ENCODE measurements around the gene DYSF.

DYSF gene

GRCh38 chr2:71559828-71560637 is 106.7 kb downstream of the DYSF start:
- no peak for DNase-seq (ENCODE audit: low spot score)
- POLR2A ChIA-PET (ENCODE audit: low non-redundant PET): no interaction called here
- CTCF ChIA-PET: no interaction called here
- TF ChIP-seq CTCF (conservative IDR thresholded peaks at IDR 0.05; ENCODE audit: low read depth): no peak
- H3K27ac ChIP-seq: no peak overlapping the region

GRCh38 chr2:71560638-71561011 is 107.3 kb downstream of the DYSF start:
- ChIA-PET CTCF (no interaction called here), POLR2A (ENCODE audit: low non-redundant PET) (no interaction called here)
- TF ChIP-seq CTCF (conservative IDR thresholded peaks at IDR 0.05; ENCODE audit: low read depth): no peak
- H3K27ac ChIP-seq: no peak overlapping the region
- no peak for DNase-seq (ENCODE audit: low spot score)

- ChIA-PET CTCF (no interaction called here), POLR2A (ENCODE audit: low non-redundant PET) (no interaction called here)
- TF ChIP-seq CTCF (conservative IDR thresholded peaks at IDR 0.05; ENCODE audit: low read depth): no peak
- H3K27ac ChIP-seq: no peak overlapping the region
- DNase-seq (ENCODE audit: low spot score): no peak
Measured at GRCh38 chr2:71561441-71562267, 108.3 kb downstream of the DYSF start.

- DNase-seq (ENCODE audit: low spot score): no peak
- H3K27ac ChIP-seq: no peak overlapping the region
- no peak for TF ChIP-seq CTCF (conservative IDR thresholded peaks at IDR 0.05; ENCODE audit: low read depth)
- POLR2A ChIA-PET (ENCODE audit: low non-redundant PET): no interaction called here
- CTCF ChIA-PET: no interaction called here
Measured at GRCh38 chr2:71562518-71562917, 109.2 kb downstream of the DYSF start.

- ChIA-PET POLR2A (ENCODE audit: low non-redundant PET) (no interaction called here), CTCF (no interaction called here)
- DNase-seq (ENCODE audit: low spot score): no peak
- TF ChIP-seq CTCF (conservative IDR thresholded peaks at IDR 0.05; ENCODE audit: low read depth): no peak
- H3K27ac ChIP-seq: no peak overlapping the region
Measured at GRCh38 chr2:71563872-71564271, 110.5 kb downstream of the DYSF start.

- CTCF ChIA-PET: interaction anchor here (0.5 kb wide), 1 partner anchor 46 kb away, joined by 3 read pairs; no protein-coding TSS in a partner anchor
- H3K27ac ChIP-seq: no peak overlapping the region
- no peak for DNase-seq (ENCODE audit: low spot score)
- POLR2A ChIA-PET (ENCODE audit: low non-redundant PET): no interaction called here
- no peak for TF ChIP-seq CTCF (conservative IDR thresholded peaks at IDR 0.05; ENCODE audit: low read depth)
Measured at GRCh38 chr2:71564361-71564760, 111.0 kb downstream of the DYSF start.

Data from RWPE1 (cell line).